SK-N-SH (cell line): Measurements from ENCODE around the gene DDX42. TPM values are rescaled to one million over a fixed set of nuclear protein-coding genes. Genes with fewer than 3 reads are reported as not detected.

Source experiments
- CTCF ChIA-PET: fragments of 300-600, 350-600 bp; formaldehyde crosslinking; extraction: SDS; loops from one replicate; lab custom pipeline; 2021; lab: Yijun Ruan, JAX
- POLR2A ChIA-PET: fragments of 350-600 bp; sonication (Branson Sonifier 250); formaldehyde crosslinking; extraction: SDS; loops from one replicate; lab custom pipeline; 2020; ENCODE audit warnings: antibody characterized with exemption, inconsistent platforms; lab: Yijun Ruan, JAX
- DNase-seq: peaks from one replicate; pipeline ENCODE4 v3.0.0; 2012
- H2AFZ ChIP-seq: fragments of 200-600 bp; sonication (generic); 2 replicates; pipeline ENCODE4 v1.8.1; 2016; ENCODE audit warnings: antibody characterized with exemption, mild to moderate bottlenecking, low read depth
- H3F3A ChIP-seq: fragments of 200-600 bp; sonication (generic); replicated peaks from 2 replicates; pipeline ENCODE3; 2016; ENCODE audit warnings: antibody characterized with exemption, mild to moderate bottlenecking; ENCODE audit not compliant: insufficient read depth
- H3K27ac ChIP-seq, 2 experiments: fragments of 200-500 bp in 1 of 2; fragments of 200-600 bp in 1 of 2; sonication (Bioruptor generic) in 1 of 2; sonication (generic), shearing (Covaris generic) in 1 of 2; 2 replicates each; pipeline versions ENCODE4 v1.5.1 to v1.6.1; 2014 to 2016; ENCODE audit warnings: low read depth in 2 of 2, inconsistent platforms in 1 of 2, low read length in 1 of 2, mild to moderate bottlenecking in 1 of 2, mixed read lengths in 1 of 2
- H3K27me3 ChIP-seq: fragments of 200-600 bp; sonication (generic), shearing (Covaris generic); 2 replicates; pipeline ENCODE4 v1.6.1; 2016; ENCODE audit warnings: mixed run types; ENCODE audit not compliant: insufficient read depth
- H3K36me3 ChIP-seq, 2 experiments: fragments of 200-500 bp in 1 of 2; fragments of 200-600 bp in 1 of 2; sonication (Bioruptor generic) in 1 of 2; sonication (generic) in 1 of 2; replicated peaks in 1 of 2; 2 replicates each; pipeline versions ENCODE3 to v1.5.1; 2014 to 2016; ENCODE audit warnings: low read length in 1 of 2, mild to moderate bottlenecking in 1 of 2; ENCODE audit not compliant: insufficient read depth in 2 of 2, control insufficient read depth in 1 of 2
- H3K4me1 ChIP-seq, 2 experiments: fragments of 200-500 bp in 1 of 2; fragments of 200-600 bp in 1 of 2; sonication (Bioruptor generic) in 1 of 2; sonication (generic), shearing (Covaris generic) in 1 of 2; 2 replicates each; pipeline versions ENCODE4 v1.5.1 to v1.6.1; 2014 to 2016; ENCODE audit warnings: low read depth in 1 of 2, low read length in 1 of 2, mixed run types in 1 of 2; ENCODE audit not compliant: insufficient read depth in 2 of 2, control insufficient read depth in 1 of 2
- H3K4me2 ChIP-seq: fragments of 200-600 bp; sonication (generic), shearing (Covaris generic); 2 replicates; pipeline ENCODE4 v1.6.1; 2017; ENCODE audit warnings: mixed run types
- H3K4me3 ChIP-seq, 2 experiments: fragments of 200-500 bp in 1 of 2; fragments of 200-600 bp in 1 of 2; sonication (Bioruptor generic) in 1 of 2; sonication (generic), shearing (Covaris generic) in 1 of 2; 2 replicates each; pipeline versions ENCODE4 v1.5.1 to v1.8.1; 2014 to 2016; ENCODE audit warnings: low read depth in 2 of 2, inconsistent platforms in 1 of 2, low read length in 1 of 2, mild to moderate bottlenecking in 1 of 2, mixed read lengths in 1 of 2, moderate library complexity in 1 of 2
- H3K79me2 ChIP-seq: fragments of 200-600 bp; sonication (generic); 2 replicates; pipeline ENCODE4 v1.8.1; 2017; ENCODE audit warnings: mild to moderate bottlenecking; ENCODE audit not compliant: insufficient read depth
- H3K9ac ChIP-seq: fragments of 200-600 bp; sonication (generic); 2 replicates; pipeline ENCODE4 v1.6.1; 2017; ENCODE audit warnings: mixed run types
- H3K9me2 ChIP-seq: fragments of 200-600 bp; sonication (generic); 2 replicates; pipeline ENCODE4 v1.6.1; 2017; ENCODE audit warnings: mixed run types
- H3K9me3 ChIP-seq: fragments of 200-600 bp; sonication (generic); 2 replicates; pipeline ENCODE4 v1.6.1; 2017; ENCODE audit warnings: mixed run types, mild to moderate bottlenecking, moderate library complexity
- H4K20me1 ChIP-seq: fragments of 200-600 bp; sonication (generic); 2 replicates; pipeline ENCODE4 v1.6.1; 2017; ENCODE audit warnings: mild to moderate bottlenecking, mixed run types; ENCODE audit not compliant: insufficient read depth
- EP300 ChIP-seq, 2 experiments: IDR thresholded peaks; 2 replicates each; pipeline versions ENCODE4 v1.4.0 to v1.6.1; 2012; ENCODE audit warnings: borderline replicate concordance in 1 of 2, low read depth in 1 of 2, low read length in 1 of 2
- EZH2phosphoT487 ChIP-seq: fragments of 200-600 bp; sonication (generic); IDR thresholded peaks from 2 replicates; pipeline ENCODE4 v1.6.1; 2017; ENCODE audit warnings: low read depth, mixed run types, mild to moderate bottlenecking, antibody characterized with exemption, moderate library complexity, borderline replicate concordance
- FOXJ3 ChIP-seq: sonication (generic); formaldehyde crosslinking; IDR thresholded peaks from 2 replicates; pipeline ENCODE4 v1.5.1; 2020; ENCODE audit warnings: mild to moderate bottlenecking, missing genetic modification reagents
- NFIC ChIP-seq: IDR thresholded peaks from 2 replicates; pipeline ENCODE4 v1.4.0; 2012; ENCODE audit warnings: borderline replicate concordance
- RXRA ChIP-seq: IDR thresholded peaks from 2 replicates; pipeline ENCODE4 v1.4.0; 2012; ENCODE audit warnings: low read depth, mild to moderate bottlenecking, borderline replicate concordance
- SIN3A ChIP-seq: IDR thresholded peaks from 2 replicates; pipeline ENCODE4 v1.6.1; 2012; ENCODE audit warnings: low read depth, mild to moderate bottlenecking, low read length, moderate library complexity, borderline replicate concordance
- YY1 ChIP-seq: IDR thresholded peaks from 2 replicates; pipeline ENCODE4 v1.4.0; 2012; ENCODE audit warnings: low read depth, mild to moderate bottlenecking
- WGBS: methylation state at CpG from one replicate; pipeline ENCODE4 v1.1.6; 2017; ENCODE audit warnings: low lambda C conversion rate; 5-methylcytosine and 5-hydroxymethylcytosine counted together
- polyA plus RNA-seq, 3 experiments: library from polyadenylated mRNA; depleted of rRNA; stranded (reverse); fragments of >200 nt; gene quantifications; 2 replicates each; pipeline ENCODE4 v1.2.3, GENCODE V29; 2012
- TF ChIP-seq, protein P1 (sequence below): IDR thresholded peaks from 2 replicates; pipeline ENCODE4 v1.6.1; 2012; ENCODE audit warnings: mild to moderate bottlenecking, low read depth, low read length, moderate library complexity
- TF ChIP-seq, protein P2 (sequence below): IDR thresholded peaks from 2 replicates; pipeline ENCODE4 v1.4.0; 2012; ENCODE audit warnings: low read depth, borderline replicate concordance
- TF ChIP-seq, protein P3 (sequence below): fragments of 150-350 bp; IDR thresholded peaks from 2 replicates; pipeline ENCODE4 v1.6.1; 2017; ENCODE audit warnings: antibody characterized with exemption, low read length, low read depth, borderline replicate concordance

The DDX42 gene
- polyA plus RNA-seq, 1 of the 3 experiments (the other 2 are of a cell fraction), result 115 TPM

DNA sequence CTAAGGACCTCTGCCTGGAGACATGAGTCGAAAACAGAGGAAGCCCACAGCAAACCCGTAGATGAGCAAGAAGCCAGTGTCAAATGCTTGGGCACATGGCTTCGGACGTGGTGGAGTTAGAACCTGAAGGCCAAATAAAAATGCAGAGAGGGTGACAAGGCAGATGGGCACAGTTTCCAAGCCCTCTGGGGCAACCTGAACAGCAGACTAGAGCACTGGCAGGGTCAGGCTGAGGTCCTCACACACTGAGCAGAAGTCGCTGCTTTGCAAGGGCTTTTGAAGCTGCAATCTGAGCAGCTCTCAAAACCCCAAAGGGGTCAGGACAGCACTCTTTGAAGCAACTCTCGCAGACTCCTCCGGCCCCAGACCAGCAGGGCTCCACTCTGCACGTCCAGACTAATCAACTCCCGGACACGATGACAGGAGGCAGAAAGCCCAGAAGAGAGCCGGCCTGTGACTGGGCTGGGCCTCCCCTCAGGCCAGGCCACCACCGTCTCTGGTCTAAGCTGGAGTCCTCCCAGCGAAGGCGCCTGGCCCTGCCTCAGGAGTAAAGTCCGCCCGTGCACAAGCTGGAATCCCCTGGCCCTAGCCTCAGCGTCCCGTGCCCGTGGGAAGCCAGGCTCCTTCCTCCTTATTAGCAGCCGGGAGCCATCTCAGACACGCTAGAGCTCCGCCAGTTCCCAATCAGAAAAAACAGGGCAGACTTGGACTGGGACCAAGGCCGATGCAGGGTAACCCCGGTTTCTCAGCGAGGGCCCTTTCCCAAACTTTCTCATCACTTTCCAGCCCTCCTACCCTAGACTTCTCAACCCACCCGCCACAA is 67.6 kb downstream of the DDX42 start (continued):
- TF ChIP-seq, protein P1, sequence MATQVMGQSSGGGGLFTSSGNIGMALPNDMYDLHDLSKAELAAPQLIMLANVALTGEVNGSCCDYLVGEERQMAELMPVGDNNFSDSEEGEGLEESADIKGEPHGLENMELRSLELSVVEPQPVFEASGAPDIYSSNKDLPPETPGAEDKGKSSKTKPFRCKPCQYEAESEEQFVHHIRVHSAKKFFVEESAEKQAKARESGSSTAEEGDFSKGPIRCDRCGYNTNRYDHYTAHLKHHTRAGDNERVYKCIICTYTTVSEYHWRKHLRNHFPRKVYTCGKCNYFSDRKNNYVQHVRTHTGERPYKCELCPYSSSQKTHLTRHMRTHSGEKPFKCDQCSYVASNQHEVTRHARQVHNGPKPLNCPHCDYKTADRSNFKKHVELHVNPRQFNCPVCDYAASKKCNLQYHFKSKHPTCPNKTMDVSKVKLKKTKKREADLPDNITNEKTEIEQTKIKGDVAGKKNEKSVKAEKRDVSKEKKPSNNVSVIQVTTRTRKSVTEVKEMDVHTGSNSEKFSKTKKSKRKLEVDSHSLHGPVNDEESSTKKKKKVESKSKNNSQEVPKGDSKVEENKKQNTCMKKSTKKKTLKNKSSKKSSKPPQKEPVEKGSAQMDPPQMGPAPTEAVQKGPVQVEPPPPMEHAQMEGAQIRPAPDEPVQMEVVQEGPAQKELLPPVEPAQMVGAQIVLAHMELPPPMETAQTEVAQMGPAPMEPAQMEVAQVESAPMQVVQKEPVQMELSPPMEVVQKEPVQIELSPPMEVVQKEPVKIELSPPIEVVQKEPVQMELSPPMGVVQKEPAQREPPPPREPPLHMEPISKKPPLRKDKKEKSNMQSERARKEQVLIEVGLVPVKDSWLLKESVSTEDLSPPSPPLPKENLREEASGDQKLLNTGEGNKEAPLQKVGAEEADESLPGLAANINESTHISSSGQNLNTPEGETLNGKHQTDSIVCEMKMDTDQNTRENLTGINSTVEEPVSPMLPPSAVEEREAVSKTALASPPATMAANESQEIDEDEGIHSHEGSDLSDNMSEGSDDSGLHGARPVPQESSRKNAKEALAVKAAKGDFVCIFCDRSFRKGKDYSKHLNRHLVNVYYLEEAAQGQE, result 0 out of 2 replicates have a peak, but pooled peaks have one; percentile 28
- no peak; the same call in 1 of the 2 replicates for TF ChIP-seq RXRA
- TF ChIP-seq YY1, result no peak
- peak; percentile 89 for TF ChIP-seq SIN3A
- TF ChIP-seq FOXJ3, result peak; percentile 26; the same call in 1 of the 2 replicates
- TF ChIP-seq, protein P2, sequence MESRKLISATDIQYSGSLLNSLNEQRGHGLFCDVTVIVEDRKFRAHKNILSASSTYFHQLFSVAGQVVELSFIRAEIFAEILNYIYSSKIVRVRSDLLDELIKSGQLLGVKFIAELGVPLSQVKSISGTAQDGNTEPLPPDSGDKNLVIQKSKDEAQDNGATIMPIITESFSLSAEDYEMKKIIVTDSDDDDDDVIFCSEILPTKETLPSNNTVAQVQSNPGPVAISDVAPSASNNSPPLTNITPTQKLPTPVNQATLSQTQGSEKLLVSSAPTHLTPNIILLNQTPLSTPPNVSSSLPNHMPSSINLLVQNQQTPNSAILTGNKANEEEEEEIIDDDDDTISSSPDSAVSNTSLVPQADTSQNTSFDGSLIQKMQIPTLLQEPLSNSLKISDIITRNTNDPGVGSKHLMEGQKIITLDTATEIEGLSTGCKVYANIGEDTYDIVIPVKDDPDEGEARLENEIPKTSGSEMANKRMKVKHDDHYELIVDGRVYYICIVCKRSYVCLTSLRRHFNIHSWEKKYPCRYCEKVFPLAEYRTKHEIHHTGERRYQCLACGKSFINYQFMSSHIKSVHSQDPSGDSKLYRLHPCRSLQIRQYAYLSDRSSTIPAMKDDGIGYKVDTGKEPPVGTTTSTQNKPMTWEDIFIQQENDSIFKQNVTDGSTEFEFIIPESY, result peak; percentile 25; the same call in 1 of the 2 replicates

DNA sequence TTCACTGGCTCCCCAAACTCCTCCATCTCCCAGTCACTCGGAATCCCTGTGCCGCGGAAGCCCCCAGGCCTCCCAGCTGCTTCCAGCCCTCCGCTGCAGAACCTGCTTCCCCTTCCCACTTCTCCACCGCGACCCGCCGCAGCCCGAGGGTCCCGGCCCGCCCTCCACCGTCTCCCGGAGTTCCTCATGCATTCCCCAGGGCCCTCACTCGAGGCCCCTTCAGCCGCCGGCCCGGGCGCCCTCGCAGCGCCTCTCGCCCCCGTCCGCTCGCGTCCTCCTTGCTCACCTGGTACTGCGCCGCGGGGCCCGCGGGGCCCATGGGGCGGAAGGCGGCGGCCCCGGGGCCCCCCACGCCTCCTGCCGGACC is 68.2 kb downstream of the DDX42 start:
- Histone ChIP-seq H3K79me2 (peaks cover 51% of the 10 kb centered on the region), H4K20me1 (peaks cover 21% of the 10 kb centered on the region; the same call in 1 of the 2 replicates), H3K4me1 (peaks cover 27 to 41% of the 10 kb centered on the region in 2 experiments), H3K9ac (peak overlapping the region; percentile 89), H3K4me3 (peak overlapping the region; percentile 59 to 76), H3K9me3 (no peaks in the 10 kb centered on the region), H3K27ac (peak overlapping the region; percentile 67 to 97), H3K27me3 (no peaks in the 10 kb centered on the region), H3F3A (peaks cover 9% of the 10 kb centered on the region), H3K36me3 (peaks cover 0 to 3% of the 10 kb centered on the region in 2 experiments), H2AFZ (peak overlapping the region; percentile 68), H3K4me2 (peak overlapping the region; percentile 93), H3K9me2 (no peaks in the 10 kb centered on the region)
- TF ChIP-seq FOXJ3 (no peak), YY1 (no peak), NFIC (no peak), EZH2phosphoT487 (no peak), SIN3A (no peak), EP300 (IDR thresholded peaks at IDR 0.05; ENCODE audit: borderline replicate concordance in 1 of 2, low read depth in 1 of 2, low read length in 1 of 2) (no peak)
- TF ChIP-seq, protein P3, sequence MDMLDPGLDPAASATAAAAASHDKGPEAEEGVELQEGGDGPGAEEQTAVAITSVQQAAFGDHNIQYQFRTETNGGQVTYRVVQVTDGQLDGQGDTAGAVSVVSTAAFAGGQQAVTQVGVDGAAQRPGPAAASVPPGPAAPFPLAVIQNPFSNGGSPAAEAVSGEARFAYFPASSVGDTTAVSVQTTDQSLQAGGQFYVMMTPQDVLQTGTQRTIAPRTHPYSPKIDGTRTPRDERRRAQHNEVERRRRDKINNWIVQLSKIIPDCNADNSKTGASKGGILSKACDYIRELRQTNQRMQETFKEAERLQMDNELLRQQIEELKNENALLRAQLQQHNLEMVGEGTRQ, result no peak
- ChIA-PET POLR2A (interaction anchor here (1.1 to 9.2 kb wide), 5 partner anchors 12 to 664 kb away, joined by 3 to 108 read pairs (median 5); partner anchors contain the start of genes CCDC47, CEP95, DDX42 and DDX5), CTCF (interaction anchor here (0.7 to 9.1 kb wide), 6 partner anchors 14 to 68 kb away, joined by 3 to 96 read pairs (median 5); partner anchors contain the start of genes CCDC47, DDX42, FTSJ3 and PSMC5)
- DNase-seq, result no peak
- 0% methylated on average over 12 of the region's 36 CpGs for WGBS
